Vagina (tissue), 2 donors: Measurements from ENCODE around the gene GRAMD2A. TPM values are rescaled to one million over a fixed set of nuclear protein-coding genes. Genes with fewer than 3 reads are reported as not detected.
"Not testable (repeated sequence)": the region's sequence is repeated elsewhere in the genome, so short reads cannot be mapped to it uniquely, and the experiment has no call there.

Experiments
- DNase-seq, 2 donors: peaks; one replicate each; pipeline ENCODE4 v3.0.0-alpha.2; 2017; ENCODE audit errors: extremely low spot score in 2 of 2
- H3K27ac ChIP-seq: fragments of 200-600 bp; sonication (generic); one replicate; pipeline ENCODE4 v1.5.1; 2019
- H3K27me3 ChIP-seq: fragments of 200-600 bp; sonication (generic); one replicate; pipeline ENCODE4 v1.5.1; 2019
- H3K36me3 ChIP-seq, 2 donors: fragments of 200-600 bp; sonication (generic); one replicate each; pipeline ENCODE4 v1.5.1; 2017 to 2019
- H3K4me1 ChIP-seq: fragments of 200-600 bp; sonication (generic); one replicate; pipeline ENCODE4 v1.5.1; 2019
- H3K4me3 ChIP-seq, 2 donors: fragments of 200-600 bp; sonication (generic); 1 replicate in 1 of 2; 2 replicates in 1 of 2; pipeline ENCODE4 v1.5.1; 2016 to 2019
- H3K9me3 ChIP-seq: fragments of 200-600 bp; sonication (generic); one replicate; pipeline ENCODE4 v1.5.1; 2019
- CTCF ChIP-seq, 3 experiments: fragments of 450-650 bp in 2 of 3; fragments of 200-600 bp in 1 of 3; sonication (generic) in 1 of 3; IDR thresholded peaks; one replicate each; pipeline ENCODE4 v1.5.1; 2017 to 2019; ENCODE audit warnings: antibody characterized with exemption in 3 of 3, mild to moderate bottlenecking in 2 of 3, moderate library complexity in 2 of 3
- POLR2A ChIP-seq, 2 donors: fragments of 450-650 bp; IDR thresholded peaks; one replicate each; pipeline ENCODE4 v1.6.1; 2017; ENCODE audit warnings: antibody characterized with exemption in 2 of 2, mild to moderate bottlenecking in 2 of 2, moderate library complexity in 2 of 2
- POLR2AphosphoS5 ChIP-seq, 2 donors: sonication (generic); formaldehyde crosslinking; IDR thresholded peaks; one replicate each; pipeline ENCODE4 v1.9.0; 2017; ENCODE audit warnings: antibody characterized with exemption in 2 of 2, mild to moderate bottlenecking in 2 of 2, low read depth in 1 of 2; ENCODE audit not compliant: insufficient read depth in 1 of 2
- intact Hi-C: fragments of 100-400 bp; cut with DNase I; formaldehyde crosslinking; loops from one replicate; pipeline ENCODE4 v1.15.1; 2023
- total RNA-seq: library from RNA; depleted of rRNA; stranded (reverse); fragments of >200 nt; gene quantifications from one replicate; pipeline ENCODE4 v1.2.3, GENCODE V29; 2016

Gene GRAMD2A
- total RNA-seq, 1 donor from 2014 or later: 7.4 TPM

GRCh38 chr15:72173864-72174550, 23.6 kb downstream of the GRAMD2A start:
- H3K27ac ChIP-seq: no peak overlapping the region
- H3K9me3 ChIP-seq: no peaks in the 10 kb centered on the region
- intact Hi-C loops: no loop called here
- no peaks in the 10 kb centered on the region for H3K36me3 ChIP-seq
- no peak for TF ChIP-seq POLR2A (IDR thresholded peaks at IDR 0.05)
- TF ChIP-seq POLR2AphosphoS5 (IDR thresholded peaks at IDR 0.05; ENCODE audit: insufficient read depth in 1 of 2, low read depth in 1 of 2): no peak
- no peak for TF ChIP-seq CTCF (IDR thresholded peaks at IDR 0.05)
- H3K4me3 ChIP-seq: no peak overlapping the region
- no peaks in the 10 kb centered on the region for H3K4me1 ChIP-seq
- DNase-seq: no peak
- no peaks in the 10 kb centered on the region for H3K27me3 ChIP-seq

DNA sequence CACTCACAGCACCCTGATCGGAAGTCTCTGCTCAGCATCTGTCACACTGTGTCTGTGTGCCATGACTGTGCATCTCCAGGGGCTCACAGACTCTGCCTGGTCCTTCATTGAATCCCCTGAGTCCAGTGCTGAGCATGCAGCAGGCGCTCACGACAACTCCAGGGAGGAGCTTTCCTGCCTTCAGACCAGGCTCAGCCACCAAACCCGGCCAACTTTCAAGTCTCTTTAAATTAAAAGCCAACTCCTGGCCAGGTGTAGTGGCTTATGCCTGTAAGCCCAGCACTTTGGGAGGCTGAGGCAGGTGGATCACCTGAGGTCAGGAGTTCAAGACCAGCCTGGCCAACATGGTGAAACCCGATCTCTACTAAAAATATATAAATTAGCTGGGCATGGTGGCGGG, 24.2 kb downstream of the GRAMD2A start:
- intact Hi-C loops: no loop called here
- no peak for TF ChIP-seq POLR2AphosphoS5 (IDR thresholded peaks at IDR 0.05; ENCODE audit: insufficient read depth in 1 of 2, low read depth in 1 of 2)
- TF ChIP-seq POLR2A (IDR thresholded peaks at IDR 0.05): no peak
- no peak for TF ChIP-seq CTCF (IDR thresholded peaks at IDR 0.05)
- H3K27ac ChIP-seq: no peak overlapping the region
- H3K4me3 ChIP-seq: no peak overlapping the region
- no peak for DNase-seq
- no peaks in the 10 kb centered on the region for H3K9me3 ChIP-seq
- no peaks in the 10 kb centered on the region for H3K4me1 ChIP-seq
- H3K36me3 ChIP-seq: no peaks in the 10 kb centered on the region
- H3K27me3 ChIP-seq: no peaks in the 10 kb centered on the region

DNA sequence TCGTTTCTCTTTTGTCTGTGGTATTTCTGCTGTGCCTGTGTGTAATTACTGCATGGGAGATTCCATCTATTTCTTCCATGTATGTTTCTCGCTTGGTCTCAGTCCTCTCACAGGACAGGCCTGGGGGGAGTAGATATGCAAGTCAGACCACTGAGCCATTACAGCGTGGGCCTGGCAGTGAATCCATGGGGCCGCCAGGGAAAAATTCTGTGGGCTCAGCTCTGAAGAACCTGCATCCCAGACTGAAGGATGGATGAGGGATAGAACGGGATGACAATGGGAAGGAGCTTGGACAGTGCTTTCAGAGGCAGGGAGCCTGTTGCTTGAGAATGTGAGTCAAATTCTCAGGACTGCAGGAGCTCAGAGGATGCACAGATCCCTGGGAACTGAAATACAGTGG, 24.8 kb downstream of the GRAMD2A start:
- no peak for DNase-seq
- Histone ChIP-seq H3K27ac (no peak overlapping the region), H3K9me3 (no peaks in the 10 kb centered on the region), H3K27me3 (no peaks in the 10 kb centered on the region), H3K4me1 (no peaks in the 10 kb centered on the region), H3K36me3 (no peaks in the 10 kb centered on the region), H3K4me3 (no peak overlapping the region)
- intact Hi-C loops: no loop called here
- TF ChIP-seq CTCF (IDR thresholded peaks at IDR 0.05): no peak
- no peak for TF ChIP-seq POLR2AphosphoS5 (IDR thresholded peaks at IDR 0.05; ENCODE audit: insufficient read depth in 1 of 2, low read depth in 1 of 2)
- TF ChIP-seq POLR2A (IDR thresholded peaks at IDR 0.05): no peak

- H3K4me3 ChIP-seq, H3K27me3 ChIP-seq, H3K9me3 ChIP-seq, DNase-seq, H3K27ac ChIP-seq, intact Hi-C loops, H3K4me1 ChIP-seq, H3K36me3 ChIP-seq: not testable (repeated sequence)
These were observed 25.6 kb downstream of the GRAMD2A start for GRCh38 chr15:72171978-72172377.

DNA sequence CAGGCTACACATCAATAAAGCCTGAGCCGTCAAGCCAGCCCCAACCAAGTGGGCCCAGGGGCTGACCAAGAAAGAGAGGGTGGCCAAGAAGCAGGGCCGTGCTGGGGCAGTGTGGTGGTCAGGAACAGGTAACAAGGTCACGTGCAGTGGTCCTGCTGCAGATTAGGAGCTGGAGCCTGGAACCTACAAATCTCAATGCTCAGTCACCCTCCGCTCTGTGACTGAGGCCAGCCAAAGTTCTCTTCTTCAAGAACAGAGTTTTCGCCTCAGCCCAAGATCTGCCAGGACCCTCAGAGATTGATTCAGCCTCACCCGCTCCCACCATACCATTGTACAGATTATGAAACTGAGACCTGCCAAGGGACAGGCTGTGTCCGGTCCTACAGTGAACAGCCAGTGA, 26.9 kb downstream of the GRAMD2A start:
- DNase-seq: no peak
- H3K4me3 ChIP-seq: no peak overlapping the region
- no peaks in the 10 kb centered on the region for H3K9me3 ChIP-seq
- H3K27me3 ChIP-seq: no peaks in the 10 kb centered on the region
- TF ChIP-seq CTCF (IDR thresholded peaks at IDR 0.05) (no peak), POLR2AphosphoS5 (IDR thresholded peaks at IDR 0.05; ENCODE audit: insufficient read depth in 1 of 2, low read depth in 1 of 2) (no peak), POLR2A (IDR thresholded peaks at IDR 0.05) (no peak)
- no peaks in the 10 kb centered on the region for H3K36me3 ChIP-seq
- intact Hi-C loops: no loop called here
- no peak overlapping the region for H3K27ac ChIP-seq
- H3K4me1 ChIP-seq: no peaks in the 10 kb centered on the region
